ENCODE data around the gene DVL1. TPM values are rescaled to one million over a fixed set of nuclear protein-coding genes. Genes with fewer than 3 reads are reported as not detected.

DVL1 gene
- total and polyA plus RNA-seq, 9 of the 15 experiments (the other 6 are each of a cell fraction or from before 2014, with no cell fraction given) = 0.62 to 135 (median 24.3) TPM

GRCh38 chr1:1351511-1352427, 2.6 kb upstream of the DVL1 start (continued):
- peak; percentile 69 for TF ChIP-seq POLR2G (IDR thresholded peaks at IDR 0.05; ENCODE audit: low read depth, low read length)

GRCh38 chr1:1348420-1349255, 580 bp downstream of the DVL1 start:
- Histone ChIP-seq H3K27me3 (ENCODE audit: control insufficient read depth in 2 of 2, insufficient read depth in 2 of 2, low read length in 2 of 2) (no peaks in the 10 kb centered on the region), H3K4me3 (peak overlapping the region; percentile 98), H4K20me1 (replicated peaks; ENCODE audit: control insufficient read depth, insufficient read depth, low read length) (peaks cover 39% of the 10 kb centered on the region), H3K4me2 (ENCODE audit: insufficient read depth, low read length) (peak overlapping the region; percentile 91), H3K79me2 (ENCODE audit: control insufficient read depth, insufficient read depth, low read length) (peaks cover 56% of the 10 kb centered on the region), H3K4me1 (replicated peaks in 1 of 2; ENCODE audit: control insufficient read depth in 2 of 2, insufficient read depth in 2 of 2, low read length in 2 of 2) (peaks cover 14 to 82% of the 10 kb centered on the region in 2 experiments; a peak in 3 of 5 replicates), H3K9me3 (replicated peaks; ENCODE audit: control insufficient read depth, insufficient read depth, low read depth, low read length) (no peaks in the 10 kb centered on the region), H2AFZ (ENCODE audit: low read depth, low read length) (peak overlapping the region; percentile 75; the same call in 1 of the 2 replicates), H3K9ac (ENCODE audit: insufficient read depth in 1 of 2, low read depth in 2 of 2, low read length in 2 of 2) (peak overlapping the region; percentile 82 to 98), H3K27ac (ENCODE audit: extremely low read depth, low read depth, low read length) (peak overlapping the region; percentile 95), H3K9me1 (ENCODE audit: control insufficient read depth, insufficient read depth, low read length) (peaks cover 8% of the 10 kb centered on the region), H3K36me3 (ENCODE audit: control insufficient read depth, insufficient read depth, low read length) (peaks cover 19% of the 10 kb centered on the region; the same call in 1 of the 3 replicates)
- intact Hi-C loops (cut with micrococcal nuclease) (no loop called here), in situ Hi-C loops (cut with MboI) (no loop called here)
- CTCF ChIA-PET (ENCODE audit: low intra/inter-chr PET ratio) = interaction anchor here (0.6 to 1.4 kb wide), 3 partner anchors 26 to 201 kb away, joined by 3 to 5 read pairs (median 3); partner anchors contain the start of gene AURKAIP1
- WGBS (ENCODE audit: insufficient coverage, low coverage, missing lambda C conversion rate) = under 1% methylated on average over 57 of the region's 109 CpGs
- POLR2A ChIA-PET = interaction anchor here (0.7 to 4.8 kb wide), 11 partner anchors 11 to 61 kb away, joined by 3 to 22 read pairs (median 4); partner anchors contain the start of genes AURKAIP1 and MRPL20
- DNase-seq (ENCODE audit: extremely low read depth in 1 of 4, low spot score in 3 of 4) (peak; percentile 56 to 63 (median 58)), FAIRE-seq (no peak), ATAC-seq (peak; percentile 10)
- no TSS peak for BruUV-seq (replicated peaks)
- TF ChIP-seq ETS1 (conservative IDR thresholded peaks at IDR 0.05; ENCODE audit: control insufficient read depth, low read depth, low read length) (0 out of 2 replicates have a peak, but pooled peaks have one; percentile 41), CHD1 (IDR thresholded peaks at IDR 0.05; ENCODE audit: low read length) (peak; percentile 84), SAP30 (IDR thresholded peaks at IDR 0.05; ENCODE audit: borderline replicate concordance, insufficient read depth, low read depth, low read length, poor library complexity, severe bottlenecking) (no peak), CTBP1 (IDR thresholded peaks at IDR 0.05; ENCODE audit: borderline replicate concordance) (0 out of 2 replicates have a peak, but pooled peaks have one; percentile 64), EP400 (IDR thresholded peaks at IDR 0.05) (peak; percentile 13; the same call in 1 of the 2 replicates), HLTF (IDR thresholded peaks at IDR 0.05) (no peak), MITF (IDR thresholded peaks at IDR 0.05) (0 out of 2 replicates have a peak, but pooled peaks have one; percentile 5), HCFC1 (IDR thresholded peaks at IDR 0.05; ENCODE audit: low read depth, low read length) (peak; percentile 2; the same call in 1 of the 2 replicates), SIN3B (IDR thresholded peaks at IDR 0.05; ENCODE audit: low read depth) (peak; percentile 49), BHLHE40 (IDR thresholded peaks at IDR 0.05; ENCODE audit: low read length) (peak; percentile 64; the same call in 1 of the 2 replicates), ZNF75A (CRISPR knock-in tag; IDR thresholded peaks at IDR 0.05) (no peak), SIN3A (IDR thresholded peaks at IDR 0.05; ENCODE audit: borderline replicate concordance in 2 of 2, control insufficient read depth in 1 of 2, low read depth in 2 of 2, low read length in 2 of 2) (peak; percentile 27 to 56; a peak in 1 of 4 replicates), POLR2AphosphoS5 (IDR thresholded peaks at IDR 0.05; ENCODE audit: control insufficient read depth, insufficient read depth, low read depth, low read length) (no peak)
